Midbrain (tissue), 1 donor: ENCODE data around the gene RNF208.
A peak's percentile ranks its signal among the peaks of the same experiment; 100 is the strongest.

Experiments used
- DNase-seq: peaks from one replicate; lab custom pipeline; 2025; lab: John Stamatoyannopoulos, UW

Gene RNF208

GRCh38 chr9:137214620-137215019 lies 7.4 kb downstream of the RNF208 start:
- DNase-seq = no peak

DNA sequence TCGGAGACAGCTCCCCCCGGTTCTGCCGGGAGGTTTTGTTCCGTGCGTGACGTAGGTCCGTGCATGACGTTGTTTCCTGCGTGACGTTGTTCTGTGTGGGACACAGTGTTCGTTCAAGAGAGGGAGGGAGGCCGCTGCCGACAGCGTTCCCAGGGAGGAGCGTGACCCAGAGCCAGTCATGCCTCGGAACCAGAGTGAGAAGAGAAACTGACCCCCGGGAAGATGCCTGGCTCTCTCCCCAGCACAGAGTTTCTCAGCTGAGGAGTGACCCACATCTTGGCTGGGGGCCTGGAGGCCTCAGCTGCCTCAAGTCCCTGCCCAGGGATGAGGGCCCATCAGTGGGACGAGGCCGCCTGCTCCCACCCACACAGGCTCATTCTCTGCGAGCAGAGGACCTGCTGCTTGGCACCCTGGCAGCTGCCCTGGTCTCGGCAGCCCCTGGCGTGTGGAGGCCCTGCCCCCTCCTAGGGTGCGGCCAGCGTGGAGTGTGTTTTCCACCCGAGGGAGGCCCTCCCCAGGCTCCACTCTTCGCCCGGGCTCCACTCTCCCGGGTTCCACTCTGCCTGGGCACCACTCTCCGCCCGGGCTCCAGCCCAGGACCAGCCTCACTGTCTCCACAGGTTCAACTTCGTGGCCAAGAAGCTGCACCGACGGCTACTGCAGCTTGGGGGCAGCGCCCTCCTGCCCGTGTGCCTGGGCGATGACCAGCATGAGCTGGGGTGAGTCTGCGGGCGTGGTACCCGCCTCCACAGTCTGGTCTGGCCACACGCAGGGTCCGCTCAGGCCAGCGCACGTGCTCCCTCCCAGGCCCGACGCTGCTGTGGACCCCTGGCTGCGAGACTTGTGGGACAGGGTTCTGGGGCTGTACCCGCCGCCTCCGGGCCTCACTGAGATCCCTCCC lies 8.6 kb downstream of the RNF208 start:
- peak; percentile 33 for DNase-seq

DNA sequence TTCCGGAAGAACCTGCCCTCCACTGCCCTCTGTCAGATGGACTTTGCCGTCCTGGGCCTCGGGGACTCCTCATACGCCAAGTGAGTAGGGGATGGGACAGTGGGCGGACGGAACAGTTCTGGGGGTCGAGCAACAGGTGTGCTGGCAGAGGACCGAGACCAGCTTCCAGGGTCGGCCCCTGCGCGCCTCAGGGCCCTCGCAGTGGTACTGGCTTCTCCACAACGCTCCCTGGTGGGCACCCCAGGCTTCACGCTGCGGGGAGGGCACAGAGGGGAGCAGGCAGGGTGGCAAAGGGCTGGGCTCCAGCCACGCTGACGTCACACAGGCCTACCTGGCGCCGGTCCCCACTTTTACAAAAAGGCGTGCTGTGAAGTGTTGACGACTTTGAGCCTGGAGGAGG lies 9.5 kb downstream of the RNF208 start:
- no peak for DNase-seq

- no peak for DNase-seq
Observed at GRCh38 chr9:137211532-137211931, 10.5 kb downstream of the RNF208 start.

DNA sequence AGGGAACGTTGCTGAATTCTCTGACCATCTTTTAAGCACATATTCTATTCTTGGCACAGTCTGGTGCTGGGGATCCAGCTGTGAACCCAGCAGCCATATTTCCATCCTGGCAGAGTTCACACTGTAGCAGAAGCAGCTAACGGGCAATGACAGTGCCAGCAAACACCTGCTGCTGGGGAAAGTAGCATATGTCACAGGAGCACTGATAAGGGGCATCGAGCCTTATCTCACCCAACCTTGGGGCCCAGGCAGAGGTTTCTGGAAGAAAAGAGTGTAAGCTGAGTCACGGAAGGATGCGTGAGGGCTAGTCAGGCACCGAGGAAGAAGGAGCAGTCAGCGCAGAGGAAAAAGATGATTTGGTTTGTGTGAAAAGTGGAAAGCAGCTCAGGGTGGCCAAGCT lies 15.4 kb downstream of the RNF208 start:
- no peak for DNase-seq

- DNase-seq = peak; percentile 94
Observed at GRCh38 chr9:137205126-137206069, 16.6 kb downstream of the RNF208 start, which contains the start of the genes NDOR1 and TMEM203. NDOR1 (plus strand) TSS chr9:137205700; CDS start chr9:137205778, 78 bp downstream. TMEM203 (minus strand) TSS chr9:137205648; CDS start chr9:137205414, 234 bp downstream.

DNA sequence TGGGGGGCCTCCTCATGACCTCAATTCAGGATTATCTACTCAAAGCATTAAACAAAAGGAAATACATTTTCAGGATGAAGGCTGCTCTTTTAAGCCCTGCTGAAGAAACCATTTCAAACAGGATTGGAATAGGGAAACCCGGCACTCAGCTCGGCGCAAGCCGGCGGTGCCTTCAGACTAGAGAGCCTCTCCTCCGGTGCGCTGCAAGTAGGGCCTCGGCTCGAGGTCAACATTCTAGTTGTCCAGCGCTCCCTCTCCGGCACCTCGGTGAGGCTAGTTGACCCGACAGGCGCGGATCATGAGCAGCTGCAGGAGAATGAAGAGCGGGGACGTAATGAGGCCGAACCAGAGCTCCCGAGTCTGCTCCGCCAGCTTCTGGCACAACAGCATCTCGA lies 17.3 kb downstream of the RNF208 start:
- no peak for DNase-seq

- DNase-seq = no peak
Observed at GRCh38 chr9:137202966-137203365, 19.1 kb downstream of the RNF208 start.

DNA sequence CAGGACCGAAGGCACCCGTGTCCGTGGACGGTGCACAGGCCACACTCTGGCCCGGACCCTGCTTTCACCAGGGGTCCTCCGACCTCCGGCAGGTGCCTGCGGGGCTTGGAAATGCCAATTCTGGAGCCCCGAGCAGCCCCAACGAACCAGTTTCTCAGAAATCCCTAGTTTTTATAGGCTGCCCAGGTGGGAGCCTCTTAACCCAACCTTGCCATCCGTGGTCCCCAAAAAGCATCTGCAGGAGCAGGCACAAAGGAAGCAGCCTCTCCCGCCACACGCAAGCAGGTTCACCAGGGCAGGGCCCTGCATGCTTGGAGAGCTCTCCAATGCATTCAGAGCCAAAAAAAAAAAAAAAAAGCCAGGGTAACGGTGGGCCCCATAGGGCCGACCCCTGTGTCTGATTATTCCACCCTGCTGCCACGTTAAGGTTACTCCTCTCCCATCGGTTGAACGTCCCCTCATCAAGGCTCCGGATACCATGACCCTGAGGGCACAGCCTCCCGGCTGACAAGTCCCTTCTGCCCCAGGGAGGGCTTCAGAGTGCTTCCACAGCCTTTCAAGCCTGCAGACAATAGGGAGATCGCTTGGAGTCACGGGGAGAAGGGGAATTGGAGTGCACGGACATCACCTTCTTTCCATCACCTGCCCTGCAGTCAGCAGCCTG lies 20.7 kb downstream of the RNF208 start:
- no peak for DNase-seq

GRCh38 chr9:137200311-137201204 lies 21.5 kb downstream of the RNF208 start, which contains the start of gene TPRN:
TPRN (minus strand) TSS chr9:137200741; CDS start chr9:137200711, 30 bp downstream.
- peak; percentile 99 for DNase-seq

DNA sequence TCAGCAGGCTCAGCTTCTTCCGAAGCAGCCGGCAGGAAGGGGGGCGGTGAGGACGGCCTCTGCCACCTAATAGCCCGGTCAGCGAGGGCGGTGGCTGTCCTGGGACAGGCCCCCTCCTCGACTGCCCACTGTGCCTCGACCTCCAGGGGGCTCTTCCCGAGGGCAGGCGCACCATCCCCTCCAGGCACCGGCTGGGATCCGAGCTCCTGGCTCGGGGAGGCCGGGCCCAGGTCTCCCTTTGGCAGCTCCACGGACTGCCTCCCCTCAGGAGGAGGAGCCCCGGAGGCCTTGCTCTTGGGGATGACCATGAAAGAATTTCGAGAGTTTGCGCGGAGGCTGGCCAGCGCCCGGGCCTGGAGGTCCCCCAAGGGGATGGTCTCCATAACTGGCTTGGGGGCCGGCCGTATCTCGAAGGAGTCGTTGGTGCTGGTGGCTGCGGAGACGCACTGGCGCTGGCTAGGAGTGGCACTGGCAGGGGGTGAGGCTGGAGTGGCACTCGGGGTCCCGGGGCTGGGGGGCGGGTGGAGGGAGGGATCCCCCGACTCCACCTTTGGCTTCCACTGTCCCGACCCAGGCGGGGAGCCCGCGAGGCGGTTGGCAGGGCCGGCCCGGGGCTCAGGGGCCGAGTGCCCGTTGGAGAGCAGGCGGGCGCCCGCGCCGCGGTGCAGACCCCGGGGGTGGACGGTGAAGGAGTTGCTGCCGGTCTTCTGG lies 22.5 kb downstream of the RNF208 start:
- no peak for DNase-seq

- no peak for DNase-seq
Observed at GRCh38 chr9:137198902-137199283, 23.1 kb downstream of the RNF208 start.

DNA sequence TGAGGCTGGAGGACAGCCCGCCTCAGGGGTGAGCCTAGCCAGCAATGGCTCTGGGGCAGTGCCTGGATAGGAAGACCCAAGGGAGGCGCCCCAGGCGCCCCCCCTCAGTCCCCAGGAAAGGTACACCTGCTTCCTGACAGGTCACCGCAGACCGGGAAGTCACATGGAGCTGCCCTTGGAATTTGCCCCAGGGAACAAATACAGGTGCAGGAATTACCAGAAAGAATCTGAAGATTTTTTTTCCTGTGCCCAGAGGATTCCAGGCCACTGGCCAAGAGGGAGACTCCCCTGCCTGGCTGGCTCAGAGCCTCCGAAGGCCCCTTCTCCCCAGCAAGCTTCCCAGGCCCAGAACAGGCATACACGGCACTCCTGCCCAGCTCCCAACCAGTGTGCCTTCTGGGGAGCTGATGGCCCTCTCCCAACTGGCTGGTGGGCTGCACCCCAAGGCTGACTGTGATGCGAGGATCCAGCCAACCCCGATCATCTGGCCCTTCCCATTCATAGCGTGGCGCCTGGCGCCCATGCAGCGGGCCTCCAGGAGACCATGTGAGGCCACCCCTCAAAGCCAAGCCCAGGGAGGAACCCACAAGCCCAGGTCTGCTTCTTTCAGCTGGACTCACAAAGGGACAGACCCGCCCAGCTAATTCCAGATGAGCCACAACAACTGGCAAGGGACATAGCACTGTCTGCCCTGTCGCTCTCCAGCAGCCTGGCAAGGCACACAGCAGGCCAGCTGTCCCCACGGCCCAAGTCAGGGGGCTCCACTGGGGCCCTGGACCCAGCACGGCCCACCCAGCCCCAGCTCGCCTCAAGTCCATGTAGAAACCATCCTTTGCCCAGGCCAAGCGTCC lies 23.8 kb downstream of the RNF208 start:
- no peak for DNase-seq

DNA sequence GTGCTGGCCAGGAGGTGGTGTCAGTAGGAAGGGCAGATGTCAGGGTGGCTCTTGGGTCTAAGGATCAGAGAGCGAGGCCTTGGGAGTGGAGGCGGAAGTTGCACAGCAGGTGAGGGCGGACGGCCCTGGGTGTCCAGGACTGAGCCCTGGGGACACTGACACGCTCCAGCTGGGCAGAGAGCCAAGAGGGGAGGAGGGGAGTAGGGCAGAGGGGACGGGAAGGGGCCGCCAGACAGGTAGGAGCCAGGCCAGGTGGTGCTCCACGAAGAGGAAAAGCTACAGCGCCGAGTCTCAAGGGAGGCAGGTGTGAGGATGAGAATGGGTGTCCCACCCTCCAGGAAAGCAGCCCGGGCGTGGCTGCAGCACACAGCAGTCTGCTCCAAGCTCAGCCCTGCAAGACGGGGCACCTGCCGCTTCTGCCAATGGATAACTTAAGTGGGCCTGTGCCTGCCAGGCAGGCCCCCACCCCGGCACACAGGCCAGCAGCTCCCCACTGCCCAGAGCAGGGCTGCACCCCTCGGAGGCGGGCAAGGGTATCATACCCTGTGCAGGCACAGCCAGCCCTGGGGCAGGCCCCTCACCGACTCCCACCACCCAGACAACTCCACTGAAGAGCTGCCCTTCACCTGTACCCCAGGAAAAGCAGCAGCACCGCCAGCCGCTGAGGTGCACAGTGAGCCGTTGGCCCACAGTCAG lies 26.4 kb downstream of the RNF208 start:
- no peak for DNase-seq

DNA sequence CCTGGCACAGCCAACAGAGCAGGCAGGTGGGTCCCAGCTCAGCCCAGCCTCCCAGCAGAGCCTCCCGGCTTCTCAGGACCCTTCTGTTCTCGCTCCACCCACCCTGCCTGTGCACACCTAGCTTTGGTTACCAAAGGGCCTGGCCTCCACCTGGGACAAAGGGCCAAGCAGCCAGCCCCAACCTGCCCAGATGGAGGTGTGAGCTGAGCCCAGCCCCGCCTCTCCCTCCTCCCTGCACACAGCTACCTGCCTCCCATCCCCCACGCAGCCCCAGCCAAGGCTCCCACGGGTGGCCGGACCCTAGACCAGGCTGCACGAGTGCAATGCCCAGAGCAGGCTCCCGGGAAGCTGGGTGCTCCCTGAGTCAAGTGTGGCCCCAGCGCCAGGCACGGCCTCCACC lies 27.1 kb downstream of the RNF208 start:
- DNase-seq = no peak

- peak; percentile 92 for DNase-seq
Observed at GRCh38 chr9:137194388-137194787, 27.7 kb downstream of the RNF208 start.

DNA sequence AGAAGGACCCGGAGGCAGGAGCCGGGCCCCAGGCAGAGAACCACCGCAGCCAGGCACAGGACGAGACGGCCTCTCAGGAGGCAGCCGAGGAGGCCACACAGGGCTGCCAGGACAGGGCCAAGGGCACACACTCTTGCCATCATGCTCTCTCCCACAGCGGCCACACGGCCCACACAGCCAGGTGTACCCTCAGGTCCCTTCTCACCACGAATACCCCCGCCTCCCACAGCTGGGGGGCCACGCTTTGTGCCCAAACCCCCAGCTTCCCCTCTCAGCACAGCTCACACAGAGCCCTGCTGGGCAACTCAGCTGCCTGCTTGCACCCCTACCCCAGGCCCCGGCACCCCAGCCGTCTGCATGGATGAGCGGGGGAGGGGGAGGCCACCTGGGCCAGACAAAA lies 28.3 kb downstream of the RNF208 start:
- no peak for DNase-seq

GRCh38 chr9:137192859-137193258 lies 29.2 kb downstream of the RNF208 start:
- no peak for DNase-seq

- DNase-seq = no peak
Observed at GRCh38 chr9:137192448-137192780, 29.6 kb downstream of the RNF208 start.
